HEK293T (cell line): ENCODE measurements around the gene RPL12.

Experiments used
- BHLHE40 ChIP-seq: fragments of 450-650 bp; IDR thresholded peaks from 2 replicates; pipeline ENCODE4 v1.6.1; 2016; ENCODE audit warnings: mild to moderate bottlenecking, moderate library complexity, borderline replicate concordance
- CTBP1 ChIP-seq: fragments of 450-650 bp; IDR thresholded peaks from 2 replicates; pipeline ENCODE4 v1.6.1; 2016; ENCODE audit warnings: borderline replicate concordance
- FOXA1 ChIP-seq: fragments of 450-650 bp; IDR thresholded peaks from 2 replicates; pipeline ENCODE4 v1.6.1; 2016; ENCODE audit warnings: mild to moderate bottlenecking
- FOXK2 ChIP-seq: fragments of 450-650 bp; IDR thresholded peaks from 2 replicates; pipeline ENCODE4 v1.6.1; 2016; ENCODE audit warnings: mild to moderate bottlenecking
- PKNOX1 ChIP-seq: fragments of 450-650 bp; IDR thresholded peaks from 2 replicates; pipeline ENCODE4 v1.6.1; 2016
- SP1 ChIP-seq: fragments of 450-650 bp; IDR thresholded peaks from 2 replicates; pipeline ENCODE4 v1.6.1; 2017
- SUZ12 ChIP-seq: fragments of 450-650 bp; IDR thresholded peaks from 2 replicates; pipeline ENCODE4 v1.6.1; 2016; ENCODE audit warnings: mild to moderate bottlenecking

GRCh38 chr9:127415657-127416056 is 35.5 kb downstream of the RPL12 start:
- no peak for TF ChIP-seq BHLHE40
- TF ChIP-seq SP1, result no peak
- TF ChIP-seq SUZ12, result no peak
- TF ChIP-seq PKNOX1, result no peak
- no peak for TF ChIP-seq FOXK2
- TF ChIP-seq FOXA1, result no peak
- no peak for TF ChIP-seq CTBP1
